Measurements from ENCODE around the gene PPARA.

The PPARA gene

DNA sequence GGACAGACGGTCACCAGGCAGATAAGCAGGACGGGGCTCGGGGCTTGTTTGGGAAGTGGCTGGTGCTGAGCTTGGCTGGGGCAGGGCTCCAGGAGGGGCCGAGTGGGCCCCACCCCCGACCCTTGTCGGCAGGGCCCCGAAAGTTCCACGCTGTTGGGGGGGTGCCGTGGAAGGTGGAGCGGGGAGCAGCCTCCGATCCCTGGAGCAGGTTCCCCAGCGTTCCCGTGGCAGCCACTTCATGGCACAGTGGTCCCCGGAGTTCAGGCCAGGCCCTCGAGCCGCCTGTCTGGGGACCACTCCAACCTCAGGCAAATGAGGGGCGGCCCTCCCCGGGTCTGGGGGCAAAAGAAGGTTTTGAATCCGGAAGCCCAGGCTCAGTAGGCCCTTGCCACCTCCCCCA is 46.7 kb upstream of the PPARA start:
- Histone ChIP-seq H2AK5ac (ENCODE audit: low read length) (no peak overlapping the region), H3K4me3 (ENCODE audit: low read depth, low read length) (no peak overlapping the region), H3K9me3 (ENCODE audit: insufficient read depth, low read depth, low read length) (no peaks in the 10 kb centered on the region), H4K91ac (ENCODE audit: low read depth, low read length) (no peak overlapping the region), H3K27me3 (ENCODE audit: insufficient read depth, low read length) (no peaks in the 10 kb centered on the region), H3K14ac (ENCODE audit: low read length) (no peak overlapping the region), H3K4me1 (ENCODE audit: control insufficient read depth in 1 of 2, insufficient read depth in 2 of 2, low read length in 2 of 2) (peaks cover 0 to 3% of the 10 kb centered on the region in 2 experiments), H4K12ac (ENCODE audit: low read depth, low read length) (no peak overlapping the region), H2BK120ac (ENCODE audit: insufficient read depth, low read length, poor library complexity) (no peak overlapping the region), H2BK5ac (ENCODE audit: low read depth, low read length, poor library complexity) (no peak overlapping the region), H2AFZ (ENCODE audit: insufficient read depth, low read length, poor library complexity) (no peak overlapping the region), H3K79me2 (ENCODE audit: control insufficient read depth, insufficient read depth, low read length, poor library complexity) (no peaks in the 10 kb centered on the region), H3K4me2 (ENCODE audit: low read length) (no peak overlapping the region), H4K8ac (ENCODE audit: low read depth, low read length) (no peak overlapping the region), H3K23ac (ENCODE audit: low read length) (no peak overlapping the region), H3K36me3 (ENCODE audit: control insufficient read depth in 1 of 2, insufficient read depth in 2 of 2, low read length in 2 of 2) (no peaks in the 10 kb centered on the region), H3K27ac (ENCODE audit: low read depth, low read length) (no peak overlapping the region), H2BK12ac (ENCODE audit: low read length) (no peak overlapping the region), H3K18ac (ENCODE audit: low read length) (no peak overlapping the region), H3K4ac (ENCODE audit: low read depth, low read length) (no peak overlapping the region), H3K9ac (ENCODE audit: low read length) (no peak overlapping the region), H3K79me1 (ENCODE audit: low read length) (no peaks in the 10 kb centered on the region)
- WGBS (ENCODE audit: extremely low coverage, insufficient coverage, insufficient read length): no CpG with 5 or more reads among the region's 19 CpGs
- no peak for DNase-seq

DNA sequence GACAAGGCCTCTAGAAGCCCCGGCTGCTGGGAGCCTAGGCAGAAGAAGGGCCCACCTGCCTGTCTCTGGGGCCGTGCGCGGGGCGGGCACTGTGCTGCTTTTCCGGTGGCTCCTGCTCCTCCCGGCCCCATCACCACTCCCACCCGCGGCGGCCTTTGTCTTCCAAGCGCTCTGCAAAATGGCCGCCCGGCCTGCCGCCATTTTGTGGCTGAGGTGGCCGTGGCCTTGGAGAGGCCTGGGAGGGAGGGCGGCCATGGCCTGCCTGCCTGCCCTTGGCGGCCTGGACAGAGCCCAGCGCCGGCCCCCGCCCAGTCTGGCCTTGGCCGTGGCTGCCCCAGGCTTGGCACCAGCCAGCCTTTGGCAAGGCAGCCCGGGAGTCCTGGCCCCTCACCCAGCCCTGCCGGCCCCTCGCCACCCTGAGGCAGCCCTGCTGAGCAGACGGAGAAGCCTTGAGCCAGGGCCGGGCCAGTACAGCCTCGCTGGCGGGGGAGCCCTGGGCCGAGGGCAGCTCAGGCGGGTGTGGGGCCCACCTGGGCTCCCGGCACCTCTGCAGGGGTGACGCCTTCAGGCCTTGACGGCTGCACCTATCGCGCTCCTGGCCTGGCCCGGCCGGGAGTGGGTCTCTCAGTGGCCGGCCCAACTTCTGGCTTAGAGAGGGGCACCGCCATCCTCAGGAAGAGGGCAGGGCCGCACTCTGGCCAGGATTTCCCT is 46.0 kb upstream of the PPARA start:
- Histone ChIP-seq H2AK5ac (ENCODE audit: low read length) (no peak overlapping the region), H3K4me3 (ENCODE audit: low read depth, low read length) (no peak overlapping the region), H3K36me3 (ENCODE audit: control insufficient read depth in 1 of 2, insufficient read depth in 2 of 2, low read length in 2 of 2) (no peaks in the 10 kb centered on the region), H3K23ac (ENCODE audit: low read length) (no peak overlapping the region), H3K9ac (ENCODE audit: low read length) (no peak overlapping the region), H3K18ac (ENCODE audit: low read length) (no peak overlapping the region), H4K12ac (ENCODE audit: low read depth, low read length) (no peak overlapping the region), H2BK5ac (ENCODE audit: low read depth, low read length, poor library complexity) (no peak overlapping the region), H3K14ac (ENCODE audit: low read length) (no peak overlapping the region), H4K8ac (ENCODE audit: low read depth, low read length) (no peak overlapping the region), H3K4ac (ENCODE audit: low read depth, low read length) (no peak overlapping the region), H3K4me2 (ENCODE audit: low read length) (no peak overlapping the region), H3K79me2 (ENCODE audit: control insufficient read depth, insufficient read depth, low read length, poor library complexity) (no peaks in the 10 kb centered on the region), H3K79me1 (ENCODE audit: low read length) (no peaks in the 10 kb centered on the region), H4K91ac (ENCODE audit: low read depth, low read length) (no peak overlapping the region), H2BK120ac (ENCODE audit: insufficient read depth, low read length, poor library complexity) (no peak overlapping the region), H3K27ac (ENCODE audit: low read depth, low read length) (no peak overlapping the region), H2AFZ (ENCODE audit: insufficient read depth, low read length, poor library complexity) (no peak overlapping the region), H3K9me3 (ENCODE audit: insufficient read depth, low read depth, low read length) (no peaks in the 10 kb centered on the region), H2BK12ac (ENCODE audit: low read length) (no peak overlapping the region), H3K27me3 (ENCODE audit: insufficient read depth, low read length) (no peaks in the 10 kb centered on the region), H3K4me1 (ENCODE audit: control insufficient read depth in 1 of 2, insufficient read depth in 2 of 2, low read length in 2 of 2) (peaks cover 2 to 5% of the 10 kb centered on the region in 2 experiments)
- WGBS (ENCODE audit: extremely low coverage, insufficient coverage, insufficient read length): no CpG with 5 or more reads among the region's 40 CpGs
- no peak for DNase-seq

- no peak overlapping the region for H3K27ac ChIP-seq (ENCODE audit: low read depth, low read length)
- no peak overlapping the region for H3K23ac ChIP-seq (ENCODE audit: low read length)
- H3K27me3 ChIP-seq (ENCODE audit: insufficient read depth, low read length): no peaks in the 10 kb centered on the region
- no peak overlapping the region for H3K4me3 ChIP-seq (ENCODE audit: low read depth, low read length)
- H3K4me2 ChIP-seq (ENCODE audit: low read length): no peak overlapping the region
- H2AK5ac ChIP-seq (ENCODE audit: low read length): no peak overlapping the region
- H2BK5ac ChIP-seq (ENCODE audit: low read depth, low read length, poor library complexity): no peak overlapping the region
- no peak overlapping the region for H2BK12ac ChIP-seq (ENCODE audit: low read length)
- DNase-seq: no peak
- H2BK120ac ChIP-seq (ENCODE audit: insufficient read depth, low read length, poor library complexity): no peak overlapping the region
- H4K12ac ChIP-seq (ENCODE audit: low read depth, low read length): no peak overlapping the region
- no peaks in the 10 kb centered on the region for H3K79me2 ChIP-seq (ENCODE audit: control insufficient read depth, insufficient read depth, low read length, poor library complexity)
- no peak overlapping the region for H3K18ac ChIP-seq (ENCODE audit: low read length)
- no peak overlapping the region for H3K14ac ChIP-seq (ENCODE audit: low read length)
- H3K79me1 ChIP-seq (ENCODE audit: low read length): no peaks in the 10 kb centered on the region
- no peaks in the 10 kb centered on the region for H3K36me3 ChIP-seq (ENCODE audit: control insufficient read depth in 1 of 2, insufficient read depth in 2 of 2, low read length in 2 of 2)
- H3K9me3 ChIP-seq (ENCODE audit: insufficient read depth, low read depth, low read length): no peaks in the 10 kb centered on the region
- no peak overlapping the region for H2AFZ ChIP-seq (ENCODE audit: insufficient read depth, low read length, poor library complexity)
- no CpG with 5 or more reads among the region's 17 CpGs for WGBS (ENCODE audit: extremely low coverage, insufficient coverage, insufficient read length)
- H3K4me1 ChIP-seq (ENCODE audit: control insufficient read depth in 1 of 2, insufficient read depth in 2 of 2, low read length in 2 of 2): peaks cover 2 to 5% of the 10 kb centered on the region in 2 experiments
- no peak overlapping the region for H3K9ac ChIP-seq (ENCODE audit: low read length)
- H4K8ac ChIP-seq (ENCODE audit: low read depth, low read length): no peak overlapping the region
- no peak overlapping the region for H4K91ac ChIP-seq (ENCODE audit: low read depth, low read length)
- no peak overlapping the region for H3K4ac ChIP-seq (ENCODE audit: low read depth, low read length)
These were observed 45.3 kb upstream of the PPARA start for GRCh38 chr22:46104881-46105493.

- peaks cover 2 to 5% of the 10 kb centered on the region in 2 experiments for H3K4me1 ChIP-seq (ENCODE audit: control insufficient read depth in 1 of 2, insufficient read depth in 2 of 2, low read length in 2 of 2)
- no peak overlapping the region for H3K4me2 ChIP-seq (ENCODE audit: low read length)
- H3K9me3 ChIP-seq (ENCODE audit: insufficient read depth, low read depth, low read length): no peaks in the 10 kb centered on the region
- no peaks in the 10 kb centered on the region for H3K79me2 ChIP-seq (ENCODE audit: control insufficient read depth, insufficient read depth, low read length, poor library complexity)
- no peak overlapping the region for H3K23ac ChIP-seq (ENCODE audit: low read length)
- no peak for DNase-seq
- no peak overlapping the region for H3K9ac ChIP-seq (ENCODE audit: low read length)
- H4K12ac ChIP-seq (ENCODE audit: low read depth, low read length): no peak overlapping the region
- no peak overlapping the region for H2BK120ac ChIP-seq (ENCODE audit: insufficient read depth, low read length, poor library complexity)
- no peak overlapping the region for H3K18ac ChIP-seq (ENCODE audit: low read length)
- no peak overlapping the region for H2BK12ac ChIP-seq (ENCODE audit: low read length)
- WGBS (ENCODE audit: extremely low coverage, insufficient coverage, insufficient read length): no CpG with 5 or more reads among the region's 25 CpGs
- H2BK5ac ChIP-seq (ENCODE audit: low read depth, low read length, poor library complexity): no peak overlapping the region
- no peak overlapping the region for H3K14ac ChIP-seq (ENCODE audit: low read length)
- no peaks in the 10 kb centered on the region for H3K36me3 ChIP-seq (ENCODE audit: control insufficient read depth in 1 of 2, insufficient read depth in 2 of 2, low read length in 2 of 2)
- H3K79me1 ChIP-seq (ENCODE audit: low read length): no peaks in the 10 kb centered on the region
- H4K8ac ChIP-seq (ENCODE audit: low read depth, low read length): no peak overlapping the region
- no peak overlapping the region for H4K91ac ChIP-seq (ENCODE audit: low read depth, low read length)
- no peak overlapping the region for H2AFZ ChIP-seq (ENCODE audit: insufficient read depth, low read length, poor library complexity)
- H3K4me3 ChIP-seq (ENCODE audit: low read depth, low read length): no peak overlapping the region
- H3K4ac ChIP-seq (ENCODE audit: low read depth, low read length): no peak overlapping the region
- H3K27ac ChIP-seq (ENCODE audit: low read depth, low read length): no peak overlapping the region
- H2AK5ac ChIP-seq (ENCODE audit: low read length): no peak overlapping the region
- no peaks in the 10 kb centered on the region for H3K27me3 ChIP-seq (ENCODE audit: insufficient read depth, low read length)
These were observed 44.6 kb upstream of the PPARA start for GRCh38 chr22:46105494-46106278.

Measured in trophoblast cell (in vitro differentiated cells and primary cell).